ENCODE measurements around the gene SNRPD1. TPM values are rescaled to one million over a fixed set of nuclear protein-coding genes. Genes with fewer than 3 reads are reported as not detected.

SNRPD1 gene
- polyA plus RNA-seq, 4 donors = 125 to 181 (median 151) TPM

Other genes with a start within 250 kb of the SNRPD1 start
- gene ESCO1, start 11.6 kb upstream of the SNRPD1 start, polyA plus RNA-seq (ENCODE audit: insufficient read length in 4 of 4) = 10 to 100 TPM; 23.7 to 29.9 (median 27.7) TPM
- gene ABHD3, start 92.5 kb downstream of the SNRPD1 start, polyA plus RNA-seq (ENCODE audit: insufficient read length in 4 of 4) = 10 to 100 TPM; 20.3 to 25.8 (median 20.9) TPM
- gene MIB1, start 128.5 kb downstream of the SNRPD1 start, polyA plus RNA-seq (ENCODE audit: insufficient read length in 4 of 4) = 10 to 100 TPM; 58.0 to 71.0 (median 63.7) TPM

Measured in left renal cortex interstitium (tissue), 4 donors.